Pancreas (tissue), 10 donors: ENCODE measurements around the gene SDHAF1. TPM values are rescaled to one million over a fixed set of nuclear protein-coding genes. Genes with fewer than 3 reads are reported as not detected.
A peak's percentile ranks its signal among the peaks of the same experiment; 100 is the strongest.

Experiments
- ATAC-seq, 4 donors: fragments of 200-7000 bp; cut with Tn5 transposase; one replicate each; pipeline versions ENCODE4 v1.8.0 to v1.9.1; 2020; ENCODE audit warnings: mild to moderate bottlenecking in 4 of 4, moderate library complexity in 4 of 4
- DNase-seq, 6 donors: peaks; one replicate each; pipeline ENCODE4 v3.0.0-alpha.2; 2020
- FAIRE-seq: peaks from 2 replicates; lab custom pipeline; 2012; peaks lifted over from hg19 to GRCh38; lab: Jason Lieb, UNC
- H3K27ac ChIP-seq, 4 donors: fragments of 200-600 bp; sonication (generic); 1 replicate in 3 of 4; 2 replicates in 1 of 4; pipeline versions ENCODE4 v1.5.0 to v1.8.0; 2020
- H3K27me3 ChIP-seq, 4 donors: fragments of 200-600 bp; one replicate each; pipeline ENCODE4 v1.8.0; 2021
- H3K36me3 ChIP-seq, 3 donors: fragments of 200-600 bp; sonication (generic) in 1 of 3; one replicate each; pipeline versions ENCODE4 v1.5.0 to v1.8.0; 2020 to 2021
- H3K4me1 ChIP-seq, 3 donors: fragments of 200-600 bp; one replicate each; pipeline ENCODE4 v1.8.0; 2021
- H3K4me3 ChIP-seq, 4 donors: fragments of 200-600 bp; sonication (generic) in 2 of 4; one replicate each; pipeline versions ENCODE4 v1.5.0 to v1.8.0; 2020 to 2021
- H3K9me3 ChIP-seq, 4 donors: fragments of 200-600 bp; one replicate each; pipeline ENCODE4 v1.8.0; 2021
- WGBS, 2 donors: extraction: QIAGEN DNeasy Blood & Tissue Kit; methylation state at CpG; one replicate each; pipeline ENCODE4 v1.1.7; 2013; 5-methylcytosine and 5-hydroxymethylcytosine counted together
- intact Hi-C, 3 donors: fragments of 100-400 bp; cut with DNase I; formaldehyde crosslinking; loops; one replicate each; pipeline versions ENCODE4 v1.11.1 to v1.14.2; 2022
- polyA plus RNA-seq, 2 donors: library from polyadenylated mRNA; stranded (reverse); fragments of 200-250 nt; gene quantifications; one replicate each; pipeline ENCODE4 v1.2.3, GENCODE V29; 2013
- total RNA-seq, 6 donors: library from RNA; stranded (reverse); fragmentation: NEBNext Ultra II Directional in 4 of 6; extraction: Animal tissue kit (Norgen Biotek cat#: 25700) in 4 of 6; gene quantifications; one replicate each; pipeline versions ENCODE4 v1.2.1 to v1.2.4, GENCODE V29; 2021 to 2023
- TF ChIP-seq, protein P1 (sequence below), 4 donors: fragments of 200-600 bp; sonication (generic) in 3 of 4; IDR thresholded peaks; one replicate each; pipeline versions ENCODE4 v1.5.0 to v1.8.0; 2021; ENCODE audit warnings: antibody characterized with exemption in 4 of 4
- donor health status: healthy with polysubstance abuse.
- donor health status: DM: no; HTN: no; CAD: no; lungs with moderate emphysema.
- donor health status: DM: no; HTN: no; CAD: no.
- donor health status: control.
- donor health status: control.
- donor health status: Bipolar disorder and iron deficiency.
- donor health status: DM: yes; HTN: yes; CAD: no.
- donor health status: DM: no; HTN: no; CAD: no.
- donor health status: DM: no; HTN: no; CAD: no.
- donor health status: DM: yes; HTN: yes; CAD: no.

The SDHAF1 gene
- total and polyA plus RNA-seq, 8 donors = 8.7 to 21.0 (median 11.7) TPM

DNA sequence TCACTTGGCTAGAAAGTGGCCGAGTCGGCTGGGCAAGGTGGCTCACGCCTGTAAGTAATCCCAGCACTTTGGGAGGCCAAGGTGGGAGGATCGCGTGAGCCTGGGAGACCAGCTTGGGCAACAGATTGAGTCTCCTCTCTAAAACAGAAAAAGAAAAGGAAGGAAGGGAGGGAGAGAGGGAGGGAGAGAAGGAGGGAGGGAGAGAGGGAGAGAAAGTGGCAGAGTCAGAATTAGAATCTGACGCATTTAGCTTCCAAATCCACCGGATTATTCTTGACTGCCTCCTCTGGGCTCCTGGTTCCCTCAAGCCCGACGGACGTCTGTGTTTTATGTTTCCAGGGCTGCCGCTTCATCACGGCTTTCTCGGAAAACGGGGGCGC lies 36.3 kb upstream of the SDHAF1 start:
- Histone ChIP-seq H3K4me3 (peak overlapping the region in 1 of 4 donors; percentile 26), H3K9me3 (no peaks in the 10 kb centered on the region), H3K27ac (no peak overlapping the region), H3K36me3 (no peaks in the 10 kb centered on the region), H3K27me3 (peaks cover 0 to 22% (median 4%) of the 10 kb centered on the region in 4 donors), H3K4me1 (peaks cover 0 to 7% (median 0%) of the 10 kb centered on the region in 3 donors)
- intact Hi-C loops = no loop called here
- TF ChIP-seq, protein P1, sequence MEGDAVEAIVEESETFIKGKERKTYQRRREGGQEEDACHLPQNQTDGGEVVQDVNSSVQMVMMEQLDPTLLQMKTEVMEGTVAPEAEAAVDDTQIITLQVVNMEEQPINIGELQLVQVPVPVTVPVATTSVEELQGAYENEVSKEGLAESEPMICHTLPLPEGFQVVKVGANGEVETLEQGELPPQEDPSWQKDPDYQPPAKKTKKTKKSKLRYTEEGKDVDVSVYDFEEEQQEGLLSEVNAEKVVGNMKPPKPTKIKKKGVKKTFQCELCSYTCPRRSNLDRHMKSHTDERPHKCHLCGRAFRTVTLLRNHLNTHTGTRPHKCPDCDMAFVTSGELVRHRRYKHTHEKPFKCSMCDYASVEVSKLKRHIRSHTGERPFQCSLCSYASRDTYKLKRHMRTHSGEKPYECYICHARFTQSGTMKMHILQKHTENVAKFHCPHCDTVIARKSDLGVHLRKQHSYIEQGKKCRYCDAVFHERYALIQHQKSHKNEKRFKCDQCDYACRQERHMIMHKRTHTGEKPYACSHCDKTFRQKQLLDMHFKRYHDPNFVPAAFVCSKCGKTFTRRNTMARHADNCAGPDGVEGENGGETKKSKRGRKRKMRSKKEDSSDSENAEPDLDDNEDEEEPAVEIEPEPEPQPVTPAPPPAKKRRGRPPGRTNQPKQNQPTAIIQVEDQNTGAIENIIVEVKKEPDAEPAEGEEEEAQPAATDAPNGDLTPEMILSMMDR (IDR thresholded peaks at IDR 0.05) = no peak
- ATAC-seq (no peak), DNase-seq (no peak), FAIRE-seq (no peak)
- WGBS, 2 donors = 27 to 34% methylated on average over 15 of the region's 15 CpGs

DNA sequence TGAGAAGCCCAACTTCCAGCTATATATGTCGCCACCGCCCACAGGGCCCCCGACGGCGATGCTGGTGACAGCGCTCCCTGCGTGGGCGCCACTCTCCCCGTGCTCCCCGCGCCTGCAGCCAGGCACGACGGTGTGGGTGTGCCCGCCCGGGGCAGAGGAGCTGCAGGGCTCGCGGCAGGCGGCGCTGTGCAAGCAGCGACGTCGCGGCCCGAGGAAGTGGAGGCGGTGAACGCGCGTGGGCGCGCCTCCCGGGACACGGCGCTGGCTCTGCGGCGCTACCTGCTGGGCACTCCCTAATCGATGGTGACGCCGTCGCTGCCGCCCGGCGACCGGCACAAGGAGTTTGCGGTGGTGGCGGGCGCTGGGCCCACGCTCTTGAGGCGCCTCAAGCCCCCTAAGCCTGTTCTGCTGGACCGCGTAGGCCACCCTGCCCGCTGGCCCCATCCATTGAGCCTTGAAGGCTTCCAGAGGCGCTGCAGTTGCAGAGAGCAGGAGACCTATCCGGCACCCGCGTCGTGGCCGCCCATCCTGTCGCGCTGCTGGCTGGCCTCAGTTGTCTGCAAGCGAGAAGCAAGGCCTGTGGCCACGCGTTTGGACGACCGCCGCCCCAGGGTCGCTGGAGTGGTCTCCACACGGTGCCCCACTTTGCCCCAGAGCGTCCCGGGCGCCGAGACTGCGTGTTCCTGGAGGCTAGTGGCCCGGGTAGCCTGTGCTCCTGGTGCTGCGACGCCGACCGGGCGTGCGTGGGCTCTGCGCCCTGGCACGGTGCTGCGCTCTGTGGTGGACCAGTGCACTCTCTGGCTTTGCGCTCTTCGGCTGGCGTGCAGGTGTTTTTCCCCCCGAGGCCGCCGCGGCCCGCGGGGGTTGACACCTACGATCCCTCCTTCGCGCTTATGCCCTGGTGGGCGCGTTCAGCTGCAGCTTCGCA lies 35.7 kb upstream of the SDHAF1 start:
- TF ChIP-seq, protein P1 (IDR thresholded peaks at IDR 0.05) = no peak
- WGBS, 2 donors = 8 to 9% methylated on average over 78 to 97 of the region's 97 CpGs
- intact Hi-C loops = no loop called here
- FAIRE-seq = no peak
- ATAC-seq = peak; percentile 66 to 82 (median 76)
- peak overlapping the region in 1 of 4 donors; percentile 26 for H3K4me3 ChIP-seq
- DNase-seq = peak in 2 of 6 donors; percentile 70
- peaks cover 0 to 7% (median 0%) of the 10 kb centered on the region in 3 donors for H3K4me1 ChIP-seq
- H3K27me3 ChIP-seq = peaks cover 0 to 22% (median 4%) of the 10 kb centered on the region in 4 donors
- H3K36me3 ChIP-seq = no peaks in the 10 kb centered on the region
- H3K9me3 ChIP-seq = no peaks in the 10 kb centered on the region
- H3K27ac ChIP-seq = no peak overlapping the region

DNA sequence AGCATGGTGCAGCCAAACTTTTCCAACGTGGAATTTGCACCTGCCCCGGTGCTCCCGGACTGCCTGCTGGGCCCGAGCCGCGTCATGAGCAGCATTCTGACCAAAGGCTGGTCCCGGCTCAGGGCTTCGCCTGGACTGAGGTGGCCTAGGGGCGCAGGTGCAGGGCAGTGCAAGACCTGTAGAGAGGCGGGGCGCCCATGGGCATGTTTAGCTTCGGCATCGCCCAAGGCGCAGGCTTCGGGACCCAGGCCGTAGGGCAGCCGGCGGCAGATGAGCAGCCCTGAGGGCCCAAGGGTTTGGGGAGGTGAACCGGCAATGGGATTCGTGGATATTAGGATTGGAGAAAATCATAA lies 35.0 kb upstream of the SDHAF1 start:
- Histone ChIP-seq H3K36me3 (no peaks in the 10 kb centered on the region), H3K27me3 (peaks cover 0 to 22% (median 4%) of the 10 kb centered on the region in 4 donors), H3K9me3 (no peaks in the 10 kb centered on the region), H3K27ac (no peak overlapping the region), H3K4me3 (no peak overlapping the region), H3K4me1 (peaks cover 0 to 7% (median 0%) of the 10 kb centered on the region in 3 donors)
- intact Hi-C loops = no loop called here
- TF ChIP-seq, protein P1 (IDR thresholded peaks at IDR 0.05) = no peak
- ATAC-seq (no peak), DNase-seq (no peak), FAIRE-seq (no peak)
- 15 to 21% methylated on average over 19 to 20 of the region's 20 CpGs for WGBS, 2 donors

DNA sequence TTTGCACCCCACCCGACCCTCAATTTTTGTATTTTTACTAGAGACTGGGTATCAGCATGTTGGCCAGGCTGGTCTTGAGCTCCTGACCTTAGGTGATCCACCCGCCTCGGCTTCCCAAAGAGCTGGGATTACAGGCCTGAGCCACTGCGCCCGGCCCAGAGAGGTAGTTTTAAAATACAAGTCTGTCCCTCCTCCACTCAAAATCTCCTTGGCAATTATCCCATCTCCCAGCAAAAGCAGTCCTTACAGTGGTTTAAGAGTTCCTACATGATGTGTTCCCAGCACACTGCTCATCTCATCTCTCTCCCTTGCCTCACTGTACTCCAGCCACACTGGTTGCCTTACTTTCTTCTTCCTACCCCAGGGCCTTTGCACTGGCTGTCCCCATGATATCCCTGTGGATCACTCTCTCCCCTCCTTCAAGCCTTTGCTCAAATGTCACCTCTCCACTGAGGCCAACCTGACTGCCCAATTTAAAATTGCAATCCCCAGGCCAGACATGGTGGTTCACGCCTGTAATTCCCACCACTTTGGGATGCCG lies 34.5 kb upstream of the SDHAF1 start:
- H3K4me3 ChIP-seq = no peak overlapping the region
- TF ChIP-seq, protein P1 (IDR thresholded peaks at IDR 0.05) = no peak
- H3K36me3 ChIP-seq = no peaks in the 10 kb centered on the region
- peaks cover 0 to 7% (median 0%) of the 10 kb centered on the region in 3 donors for H3K4me1 ChIP-seq
- H3K27me3 ChIP-seq = peaks cover 0 to 22% (median 4%) of the 10 kb centered on the region in 4 donors
- H3K9me3 ChIP-seq = no peaks in the 10 kb centered on the region
- FAIRE-seq = no peak
- ATAC-seq = no peak
- WGBS, 2 donors = 64 to 74% methylated on average over 7 of the region's 7 CpGs
- no peak overlapping the region for H3K27ac ChIP-seq
- intact Hi-C loops = no loop called here
- no peak for DNase-seq
